A549 (cell line): ENCODE results near the gene LRCH1.

ENCODE experiments used
- JUNB ChIP-seq: fragments of >200 bp; sonication (Bioruptor Twin); formaldehyde crosslinking; IDR thresholded peaks from 2 replicates; pipeline ENCODE4 v1.6.1; 2016
- MAFK ChIP-seq: fragments of 450-650 bp; IDR thresholded peaks from 2 replicates; pipeline ENCODE4 v1.6.1; 2014; ENCODE audit not compliant: partially characterized antibody
- MYC ChIP-seq: IDR thresholded peaks from 2 replicates; pipeline ENCODE4 v1.6.1; 2012; ENCODE audit warnings: mild to moderate bottlenecking, inconsistent platforms, low read length, improper control_type of control experiment, borderline replicate concordance
- NPAS2 ChIP-seq: fragments of 250-450 bp; sonication (Bioruptor Pico); IDR thresholded peaks from 2 replicates; pipeline ENCODE4 v1.8.0; 2022; ENCODE audit warnings: mild to moderate bottlenecking, moderate library complexity, borderline replicate concordance
- POLR2A ChIP-seq: IDR thresholded peaks from 2 replicates; pipeline ENCODE4 v1.6.1; 2012; ENCODE audit warnings: mild to moderate bottlenecking, low read length
- RCOR1 ChIP-seq: fragments of 150-350 bp; IDR thresholded peaks from 2 replicates; pipeline ENCODE4 v1.6.1; 2014; ENCODE audit warnings: antibody characterized with exemption, low read length, low read depth
- REST ChIP-seq: fragments of 200-600 bp; sonication (generic); IDR thresholded peaks from 2 replicates; pipeline ENCODE4 v1.6.1; 2016; ENCODE audit warnings: antibody characterized with exemption, mild to moderate bottlenecking, moderate library complexity
- ZNF302 ChIP-seq: fragments of 250-450 bp; sonication (Bioruptor Pico); IDR thresholded peaks from 2 replicates; pipeline ENCODE4 v1.9.0; 2021; ENCODE audit warnings: inconsistent platforms, mild to moderate bottlenecking, moderate library complexity
- TF ChIP-seq, protein P1 (sequence below): fragments of >200 bp; sonication (Bioruptor Twin); formaldehyde crosslinking; IDR thresholded peaks from 3 replicates; pipeline ENCODE4 v1.5.1; 2016
- TF ChIP-seq, protein P2 (sequence below): IDR thresholded peaks from 2 replicates; pipeline ENCODE4 v1.6.1; 2012; ENCODE audit warnings: low read depth, borderline replicate concordance

DNA sequence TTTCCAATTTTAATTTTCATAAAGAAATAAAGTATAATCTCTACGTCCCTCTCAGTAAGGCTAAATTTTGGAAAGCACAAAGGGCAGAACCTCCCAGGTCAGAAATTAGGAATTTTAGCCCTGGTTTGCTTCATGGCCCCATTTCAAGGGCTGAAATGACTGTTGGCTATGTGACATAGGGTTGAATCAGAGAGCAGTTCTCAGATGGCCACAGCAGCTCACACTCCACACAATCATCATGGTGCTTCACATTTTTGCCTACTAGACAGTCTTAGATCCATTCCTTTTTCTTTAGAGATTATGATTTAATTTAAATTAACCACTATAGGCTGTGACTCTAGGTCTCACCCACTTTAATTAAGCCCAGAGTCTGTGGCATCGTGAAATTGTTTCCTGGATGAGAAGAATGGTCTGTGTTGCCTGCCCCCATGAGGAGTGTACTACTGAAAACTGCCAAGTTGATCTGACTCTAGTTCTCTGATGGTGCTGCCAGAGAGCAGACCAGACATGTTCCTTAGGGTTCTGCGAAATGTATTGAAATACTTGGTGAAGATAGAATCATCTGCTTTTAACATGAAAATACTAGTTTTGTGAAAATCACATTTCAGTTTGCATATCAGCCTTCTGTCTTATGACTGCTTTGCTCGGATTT, 186.6 kb downstream of the LRCH1 start:
- TF ChIP-seq, protein P1, sequence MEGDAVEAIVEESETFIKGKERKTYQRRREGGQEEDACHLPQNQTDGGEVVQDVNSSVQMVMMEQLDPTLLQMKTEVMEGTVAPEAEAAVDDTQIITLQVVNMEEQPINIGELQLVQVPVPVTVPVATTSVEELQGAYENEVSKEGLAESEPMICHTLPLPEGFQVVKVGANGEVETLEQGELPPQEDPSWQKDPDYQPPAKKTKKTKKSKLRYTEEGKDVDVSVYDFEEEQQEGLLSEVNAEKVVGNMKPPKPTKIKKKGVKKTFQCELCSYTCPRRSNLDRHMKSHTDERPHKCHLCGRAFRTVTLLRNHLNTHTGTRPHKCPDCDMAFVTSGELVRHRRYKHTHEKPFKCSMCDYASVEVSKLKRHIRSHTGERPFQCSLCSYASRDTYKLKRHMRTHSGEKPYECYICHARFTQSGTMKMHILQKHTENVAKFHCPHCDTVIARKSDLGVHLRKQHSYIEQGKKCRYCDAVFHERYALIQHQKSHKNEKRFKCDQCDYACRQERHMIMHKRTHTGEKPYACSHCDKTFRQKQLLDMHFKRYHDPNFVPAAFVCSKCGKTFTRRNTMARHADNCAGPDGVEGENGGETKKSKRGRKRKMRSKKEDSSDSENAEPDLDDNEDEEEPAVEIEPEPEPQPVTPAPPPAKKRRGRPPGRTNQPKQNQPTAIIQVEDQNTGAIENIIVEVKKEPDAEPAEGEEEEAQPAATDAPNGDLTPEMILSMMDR, result no peak
- TF ChIP-seq JUNB (no peak), REST (no peak), RCOR1 (no peak), MYC (no peak), NPAS2 (CRISPR knock-in tag) (no peak), ZNF302 (CRISPR knock-in tag) (no peak), MAFK (no peak), POLR2A (no peak)
- TF ChIP-seq, protein P2, sequence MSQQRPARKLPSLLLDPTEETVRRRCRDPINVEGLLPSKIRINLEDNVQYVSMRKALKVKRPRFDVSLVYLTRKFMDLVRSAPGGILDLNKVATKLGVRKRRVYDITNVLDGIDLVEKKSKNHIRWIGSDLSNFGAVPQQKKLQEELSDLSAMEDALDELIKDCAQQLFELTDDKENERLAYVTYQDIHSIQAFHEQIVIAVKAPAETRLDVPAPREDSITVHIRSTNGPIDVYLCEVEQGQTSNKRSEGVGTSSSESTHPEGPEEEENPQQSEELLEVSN, result no peak
